Prostate gland (tissue), 2 donors: ENCODE measurements around the gene FBXL4.

Experiments
- POLR2AphosphoS5 ChIP-seq: sonication (generic); formaldehyde crosslinking; IDR thresholded peaks from one replicate; pipeline ENCODE4 v1.6.1; 2017; ENCODE audit warnings: antibody characterized with exemption
- TF ChIP-seq, protein P1 (sequence below), 4 experiments: fragments of 200-600 bp in 2 of 4; fragments of 450-650 bp in 2 of 4; sonication (generic) in 2 of 4; IDR thresholded peaks; 1 replicate in 3 of 4; 2 replicates in 1 of 4; pipeline ENCODE4 v1.5.1; 2016 to 2019; ENCODE audit warnings: antibody characterized with exemption in 4 of 4, mild to moderate bottlenecking in 2 of 4, moderate library complexity in 2 of 4

DNA sequence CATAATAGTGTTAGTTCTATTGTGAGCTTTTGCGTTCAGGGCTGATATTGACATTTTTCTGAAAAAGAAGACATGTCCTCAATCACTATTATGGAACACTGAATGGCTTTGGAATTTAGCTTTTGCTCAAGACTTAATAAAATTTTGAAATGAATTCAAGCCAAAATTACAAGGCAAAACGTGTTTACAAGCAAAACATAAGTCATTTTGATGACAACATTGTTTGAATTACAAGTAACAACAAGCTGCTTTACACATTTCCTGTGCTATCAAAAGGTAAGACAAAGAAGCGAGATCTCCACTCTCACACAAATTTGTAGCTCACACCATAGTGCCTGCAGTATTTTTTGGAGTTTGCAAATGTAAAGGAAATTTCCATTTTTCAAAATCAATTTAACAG is 75.9 kb downstream of the FBXL4 start:
- TF ChIP-seq, protein P1, sequence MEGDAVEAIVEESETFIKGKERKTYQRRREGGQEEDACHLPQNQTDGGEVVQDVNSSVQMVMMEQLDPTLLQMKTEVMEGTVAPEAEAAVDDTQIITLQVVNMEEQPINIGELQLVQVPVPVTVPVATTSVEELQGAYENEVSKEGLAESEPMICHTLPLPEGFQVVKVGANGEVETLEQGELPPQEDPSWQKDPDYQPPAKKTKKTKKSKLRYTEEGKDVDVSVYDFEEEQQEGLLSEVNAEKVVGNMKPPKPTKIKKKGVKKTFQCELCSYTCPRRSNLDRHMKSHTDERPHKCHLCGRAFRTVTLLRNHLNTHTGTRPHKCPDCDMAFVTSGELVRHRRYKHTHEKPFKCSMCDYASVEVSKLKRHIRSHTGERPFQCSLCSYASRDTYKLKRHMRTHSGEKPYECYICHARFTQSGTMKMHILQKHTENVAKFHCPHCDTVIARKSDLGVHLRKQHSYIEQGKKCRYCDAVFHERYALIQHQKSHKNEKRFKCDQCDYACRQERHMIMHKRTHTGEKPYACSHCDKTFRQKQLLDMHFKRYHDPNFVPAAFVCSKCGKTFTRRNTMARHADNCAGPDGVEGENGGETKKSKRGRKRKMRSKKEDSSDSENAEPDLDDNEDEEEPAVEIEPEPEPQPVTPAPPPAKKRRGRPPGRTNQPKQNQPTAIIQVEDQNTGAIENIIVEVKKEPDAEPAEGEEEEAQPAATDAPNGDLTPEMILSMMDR (IDR thresholded peaks at IDR 0.05) = no peak
- no peak for TF ChIP-seq POLR2AphosphoS5
